HG02642 (cell line): ENCODE results near the gene CCDC134.

ENCODE experiments used
- ATAC-seq: cut with Tn5 transposase; IDR thresholded peaks from one replicate; pipeline ENCODE4 v1.9.1; 2021; ENCODE audit warnings: mild to moderate bottlenecking; ENCODE audit not compliant: unreplicated experiment, poor library complexity

Gene CCDC134

DNA sequence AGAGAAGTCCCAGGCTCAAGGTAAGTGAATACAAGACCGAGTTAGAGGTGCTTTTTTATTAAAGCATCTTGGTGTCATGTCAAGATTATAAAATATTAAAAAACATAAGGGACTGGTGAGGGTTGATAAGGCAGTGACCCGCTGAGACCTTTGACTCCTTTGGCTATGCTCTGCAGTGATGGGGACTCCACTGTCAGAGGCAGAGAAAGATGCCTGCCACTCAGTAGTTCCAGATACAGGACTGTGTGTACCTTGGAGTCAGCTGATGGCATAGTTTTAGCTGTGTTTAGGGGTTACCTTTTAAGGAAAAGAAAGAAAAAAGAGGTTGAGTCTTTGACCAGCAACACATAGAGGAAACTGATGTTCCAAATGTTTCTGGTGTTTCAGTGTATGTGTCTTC, 73.6 kb downstream of the CCDC134 start:
- no peak for ATAC-seq

DNA sequence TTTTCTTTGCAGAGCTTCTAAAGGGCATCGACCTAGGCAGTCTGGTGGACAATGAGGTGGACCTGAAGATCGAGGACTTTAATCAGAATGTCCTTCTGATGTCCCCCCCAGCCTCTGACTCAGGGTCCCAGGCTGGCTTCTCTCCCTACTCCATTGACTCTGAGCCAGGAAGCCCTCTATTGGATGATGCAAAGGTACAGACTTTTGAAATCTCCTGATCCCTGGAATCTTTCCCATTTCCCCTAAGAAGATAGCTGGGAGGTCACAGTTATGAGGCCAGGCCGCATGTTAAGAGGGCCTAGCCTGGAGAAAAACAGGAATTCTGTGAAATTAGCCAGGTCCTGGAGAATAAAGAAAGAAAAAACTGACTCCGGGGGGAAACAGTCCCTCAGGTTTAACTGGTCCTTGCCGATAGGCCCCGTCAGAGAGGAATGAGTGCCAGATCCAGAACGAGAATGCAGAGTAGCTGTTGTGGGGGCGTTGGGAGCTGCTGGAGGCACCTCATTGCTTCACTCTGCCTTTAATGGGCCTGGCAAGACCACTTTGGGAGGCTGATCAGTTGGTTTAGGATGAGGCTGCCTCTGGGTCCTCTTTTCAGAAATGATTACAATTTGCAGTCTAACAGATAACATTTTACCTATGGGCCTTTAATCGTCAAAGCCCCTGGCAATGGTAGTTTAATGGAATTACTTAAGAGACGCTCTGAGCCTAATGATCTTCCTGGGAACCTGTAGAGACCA, 75.2 kb downstream of the CCDC134 start:
- ATAC-seq, result no peak
